Thyroid gland (tissue), 4 donors: ENCODE data around the gene ZBED2.

Experiments used
- CTCF ChIP-seq, 6 experiments: fragments of 200-600 bp in 3 of 6; fragments of 450-650 bp in 3 of 6; sonication (generic) in 3 of 6; IDR thresholded peaks; one replicate each; pipeline ENCODE4 v1.5.1; 2016 to 2019; ENCODE audit warnings: antibody characterized with exemption in 6 of 6, mild to moderate bottlenecking in 2 of 6, inconsistent platforms in 1 of 6, moderate library complexity in 1 of 6
- POLR2A ChIP-seq, 2 donors: fragments of 450-650 bp; IDR thresholded peaks; one replicate each; pipeline ENCODE4 v1.6.1; 2017; ENCODE audit warnings: antibody characterized with exemption in 2 of 2, mild to moderate bottlenecking in 2 of 2, moderate library complexity in 1 of 2

- TF ChIP-seq CTCF (IDR thresholded peaks at IDR 0.05) (no peak), POLR2A (IDR thresholded peaks at IDR 0.05) (no peak)
These were observed 28.3 kb downstream of the ZBED2 start for GRCh38 chr3:111566844-111567243.
